Breast epithelium (tissue), 4 donors: ENCODE measurements around the gene FANK1. TPM values are rescaled to one million over a fixed set of nuclear protein-coding genes. Genes with fewer than 3 reads are reported as not detected.
A peak's percentile ranks its signal among the peaks of the same experiment; 100 is the strongest.

ENCODE experiments used
- DNase-seq, 2 donors: peaks; one replicate each; pipeline ENCODE4 v3.0.0-alpha.2; 2019; ENCODE audit warnings: low spot score in 2 of 2
- H3K27ac ChIP-seq, 2 donors: fragments of 200-600 bp; sonication (generic) in 1 of 2; one replicate each; pipeline ENCODE4 v1.5.1; 2016 to 2019; ENCODE audit warnings: mild to moderate bottlenecking in 1 of 2
- H3K27me3 ChIP-seq, 2 donors: fragments of 200-600 bp; sonication (generic) in 1 of 2; one replicate each; pipeline versions ENCODE4 v1.5.1 to v1.6.0; 2017 to 2019; ENCODE audit warnings: control low read depth in 1 of 2, mild to moderate bottlenecking in 1 of 2
- H3K36me3 ChIP-seq: fragments of 200-600 bp; one replicate; pipeline ENCODE4 v1.5.1; 2019
- H3K4me1 ChIP-seq, 2 donors: fragments of 200-600 bp; sonication (generic); one replicate each; pipeline ENCODE4 v1.5.1; 2016 to 2019; ENCODE audit warnings: control low read depth in 1 of 2
- H3K4me3 ChIP-seq, 3 donors: fragments of 200-600 bp; sonication (generic); 1 replicate in 2 of 3; 2 replicates in 1 of 3; pipeline ENCODE4 v1.5.1; 2016 to 2019; ENCODE audit warnings: mild to moderate bottlenecking in 3 of 3, moderate library complexity in 2 of 3
- H3K9me3 ChIP-seq, 2 donors: fragments of 200-600 bp; sonication (generic) in 1 of 2; one replicate each; pipeline ENCODE4 v1.5.1; 2016 to 2019; ENCODE audit warnings: control low read depth in 1 of 2
- CTCF ChIP-seq, 3 donors: fragments of 450-650 bp; IDR thresholded peaks; one replicate each; pipeline ENCODE4 v1.5.1; 2016 to 2017; ENCODE audit warnings: antibody characterized with exemption in 3 of 3, mild to moderate bottlenecking in 3 of 3, moderate library complexity in 3 of 3
- POLR2A ChIP-seq: fragments of 450-650 bp; IDR thresholded peaks from one replicate; pipeline ENCODE4 v1.6.1; 2016; ENCODE audit warnings: antibody characterized with exemption, mild to moderate bottlenecking, moderate library complexity
- POLR2AphosphoS5 ChIP-seq, 3 donors: sonication (generic); formaldehyde crosslinking; IDR thresholded peaks; one replicate each; pipeline ENCODE4 v1.6.1; 2017; ENCODE audit warnings: antibody characterized with exemption in 3 of 3
- intact Hi-C: fragments of 100-400 bp; cut with DNase I; formaldehyde crosslinking; loops from one replicate; pipeline ENCODE4 v1.15.1; 2023; ENCODE audit warnings: low total_unique reads
- total RNA-seq, 3 donors: library from RNA; depleted of rRNA; stranded (reverse); fragments of >200 nt; gene quantifications; one replicate each; pipeline ENCODE4 v1.1.0, GENCODE V29; 2016

FANK1 gene
- total RNA-seq, 3 donors from 2014 or later = 2.6 to 18.1 (median 13.8) TPM

DNA sequence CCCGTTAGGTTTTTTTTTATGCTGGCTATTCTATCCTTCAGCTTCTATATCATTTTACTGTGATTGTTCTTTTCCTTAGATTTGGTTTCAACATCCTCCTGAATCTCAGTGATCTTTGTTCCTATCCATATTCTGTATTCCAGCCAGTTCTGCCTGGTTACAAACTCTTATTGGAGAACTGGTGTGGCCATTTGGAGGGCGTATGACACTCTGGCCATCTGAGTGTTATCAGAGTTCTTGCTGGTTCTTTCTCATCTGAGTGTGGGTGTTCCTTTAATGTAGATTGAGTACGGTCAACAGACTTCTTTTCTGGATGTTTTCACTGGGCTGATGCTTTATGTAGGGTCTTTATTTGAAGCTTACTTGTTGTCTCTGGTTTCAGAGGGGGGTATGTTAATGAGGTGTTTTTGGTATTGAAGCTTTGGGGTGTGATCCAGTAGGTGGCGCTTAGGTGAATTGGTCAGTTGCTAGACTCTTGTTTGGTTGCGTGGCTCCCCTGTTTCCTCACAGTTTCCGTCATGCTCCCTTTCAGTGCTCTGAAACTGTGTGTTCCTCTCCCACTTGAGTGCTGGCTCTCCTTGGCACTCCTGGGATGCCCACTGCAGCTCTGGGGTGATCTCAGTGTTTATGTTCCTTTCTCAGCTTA lies 80.7 kb downstream of the FANK1 start:
- Histone ChIP-seq H3K9me3 (no peaks in the 10 kb centered on the region), H3K27me3 (no peaks in the 10 kb centered on the region), H3K4me3 (no peak overlapping the region), H3K27ac (no peak overlapping the region), H3K4me1 (no peaks in the 10 kb centered on the region), H3K36me3 (no peaks in the 10 kb centered on the region)
- no peak for DNase-seq
- no peak for TF ChIP-seq CTCF (IDR thresholded peaks at IDR 0.05)
- no peak for TF ChIP-seq POLR2A
- no peak for TF ChIP-seq POLR2AphosphoS5 (IDR thresholded peaks at IDR 0.05)
- intact Hi-C loops = no loop called here

DNA sequence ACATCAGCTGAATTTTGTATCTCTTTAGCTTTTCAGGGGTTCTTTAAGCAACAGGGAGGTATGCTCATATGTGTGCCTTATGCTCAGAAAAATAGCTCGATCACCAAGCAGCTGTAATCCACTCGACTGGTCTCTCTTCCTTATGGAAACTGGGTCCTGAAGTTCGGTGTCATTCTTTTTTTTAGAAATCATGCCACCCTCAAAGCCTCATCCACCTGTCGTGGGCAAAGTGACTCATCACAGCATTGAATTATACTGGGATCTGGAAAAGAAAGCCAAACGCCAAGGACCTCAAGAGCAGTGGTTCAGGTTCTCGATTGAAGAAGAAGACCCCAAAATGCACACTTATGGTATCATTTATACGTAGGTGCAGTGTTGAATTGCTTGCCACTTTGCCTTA lies 83.6 kb downstream of the FANK1 start:
- H3K27ac ChIP-seq = no peak overlapping the region
- H3K4me3 ChIP-seq = no peak overlapping the region
- H3K9me3 ChIP-seq = no peaks in the 10 kb centered on the region
- no peak for DNase-seq
- intact Hi-C loops = no loop called here
- no peak for TF ChIP-seq POLR2AphosphoS5 (IDR thresholded peaks at IDR 0.05)
- no peak for TF ChIP-seq POLR2A
- H3K36me3 ChIP-seq = no peaks in the 10 kb centered on the region
- no peaks in the 10 kb centered on the region for H3K27me3 ChIP-seq
- no peaks in the 10 kb centered on the region for H3K4me1 ChIP-seq

DNA sequence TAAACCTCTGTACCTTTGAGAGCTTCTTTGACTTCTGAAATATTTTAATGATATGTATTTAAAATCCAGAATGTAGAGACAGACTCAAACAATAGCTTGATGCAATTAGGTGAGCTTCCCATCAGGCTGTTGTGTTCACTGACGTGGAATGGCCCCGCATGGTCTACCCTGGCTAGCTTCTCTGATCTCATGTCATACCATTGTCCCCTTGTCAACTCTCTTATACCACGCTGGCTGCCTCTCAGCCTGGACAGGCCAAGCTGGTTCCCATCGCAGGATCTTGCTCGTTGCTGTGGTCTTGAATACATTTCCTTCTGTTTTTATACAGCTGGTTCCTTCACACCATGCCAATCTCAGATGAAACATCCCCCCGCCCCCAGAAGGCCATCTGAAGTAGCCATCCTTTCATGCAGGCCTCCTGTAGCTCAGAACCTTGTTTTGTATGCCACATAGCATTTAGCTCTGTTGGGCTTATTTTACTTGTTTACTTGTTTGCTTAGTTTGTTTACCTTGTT lies 84.2 kb downstream of the FANK1 start:
- DNase-seq = no peak

DNA sequence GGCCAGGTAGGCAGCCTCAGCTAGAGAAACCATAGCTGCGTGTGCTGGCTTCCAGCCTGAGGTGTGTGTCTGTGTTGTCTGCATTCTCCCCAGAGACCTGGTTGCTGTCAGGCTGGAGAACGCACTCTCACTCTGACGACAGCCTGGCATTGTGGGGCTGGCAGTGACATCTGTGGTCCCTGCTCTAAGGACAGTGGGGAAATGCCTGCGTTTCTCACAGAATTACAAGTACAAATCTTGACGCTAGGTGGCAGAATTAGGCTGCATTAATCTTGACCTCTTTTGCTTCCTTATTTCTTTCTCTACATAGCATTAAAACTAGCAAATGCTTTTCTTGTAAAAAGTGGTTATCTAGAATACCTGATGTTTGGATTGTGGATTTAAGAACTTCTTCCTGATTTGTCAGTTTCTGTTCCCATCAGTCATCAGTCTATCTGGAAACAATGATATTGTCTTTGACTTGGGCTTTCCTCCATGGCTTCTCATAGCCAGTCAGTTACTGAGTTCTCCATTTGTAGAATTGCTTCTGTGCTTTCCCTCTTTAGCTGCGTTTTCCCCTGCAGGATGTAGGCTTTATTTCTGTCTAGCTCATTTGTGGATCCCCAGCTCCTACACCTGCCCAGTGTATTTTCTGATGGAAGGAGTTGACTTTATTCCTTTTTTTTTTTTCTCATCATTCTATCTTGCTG lies 86.0 kb downstream of the FANK1 start:
- Histone ChIP-seq H3K27ac (no peak overlapping the region), H3K27me3 (no peaks in the 10 kb centered on the region), H3K4me3 (no peak overlapping the region), H3K36me3 (no peaks in the 10 kb centered on the region), H3K4me1 (no peaks in the 10 kb centered on the region), H3K9me3 (no peaks in the 10 kb centered on the region)
- peak; percentile 54 to 80 (median 78) for TF ChIP-seq CTCF (IDR thresholded peaks at IDR 0.05)
- no peak for TF ChIP-seq POLR2AphosphoS5 (IDR thresholded peaks at IDR 0.05)
- no peak for DNase-seq
- intact Hi-C loops = no loop called here

More for the DNA sequence above, 84.2 kb downstream of the FANK1 start:
- H3K4me1 ChIP-seq = no peaks in the 10 kb centered on the region
- H3K27ac ChIP-seq = no peak overlapping the region
- H3K4me3 ChIP-seq = no peak overlapping the region
- no peaks in the 10 kb centered on the region for H3K9me3 ChIP-seq
- intact Hi-C loops = no loop called here
- H3K27me3 ChIP-seq = no peaks in the 10 kb centered on the region
- TF ChIP-seq CTCF (IDR thresholded peaks at IDR 0.05) (no peak), POLR2A (no peak), POLR2AphosphoS5 (IDR thresholded peaks at IDR 0.05) (no peak)
- H3K36me3 ChIP-seq = no peaks in the 10 kb centered on the region

- no peaks in the 10 kb centered on the region for H3K36me3 ChIP-seq
- H3K9me3 ChIP-seq = no peaks in the 10 kb centered on the region
- H3K27ac ChIP-seq = no peak overlapping the region
- DNase-seq = no peak
- no peaks in the 10 kb centered on the region for H3K27me3 ChIP-seq
- no peaks in the 10 kb centered on the region for H3K4me1 ChIP-seq
- intact Hi-C loops = no loop called here
- TF ChIP-seq POLR2A (no peak), CTCF (IDR thresholded peaks at IDR 0.05) (no peak), POLR2AphosphoS5 (IDR thresholded peaks at IDR 0.05) (no peak)
- no peak overlapping the region for H3K4me3 ChIP-seq
Observed at GRCh38 chr10:125983161-125983560, 86.8 kb downstream of the FANK1 start.
